ENCODE measurements around the gene LRRC74A.

LRRC74A gene

DNA sequence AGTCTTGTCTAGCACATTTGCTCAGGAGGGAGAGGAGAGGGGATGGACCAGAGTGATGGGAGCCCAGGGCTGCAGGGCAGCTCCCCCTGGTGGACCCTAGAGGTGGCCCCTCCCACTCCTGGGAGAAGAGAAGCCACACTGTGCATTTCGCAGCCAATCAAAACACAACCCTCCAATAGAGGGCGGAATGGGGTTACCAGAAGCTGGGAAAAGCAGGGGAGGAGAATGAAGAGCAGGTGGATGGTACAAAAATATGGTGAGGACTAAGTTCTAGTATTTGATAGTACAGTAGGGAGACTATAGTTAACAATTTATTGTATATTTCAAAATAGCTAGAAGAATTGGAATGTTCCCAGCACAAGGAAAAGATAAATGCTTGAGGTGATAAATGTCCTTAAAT lies 41.3 kb upstream of the LRRC74A start:
- no peak overlapping the region for H3K4me3 Mint-ChIP-seq
- H3K4me1 Mint-ChIP-seq (ENCODE audit: low read depth): peaks cover 32% of the 10 kb centered on the region
- H3K27ac Mint-ChIP-seq: no peak overlapping the region
- no peaks in the 10 kb centered on the region for H3K27me3 Mint-ChIP-seq (ENCODE audit: low read depth)
- peaks cover 11% of the 10 kb centered on the region for H3K36me3 Mint-ChIP-seq (ENCODE audit: low read depth)
- DNase-seq (ENCODE audit: low spot score): peak; percentile 61
- H3K9me3 Mint-ChIP-seq: no peaks in the 10 kb centered on the region

DNA sequence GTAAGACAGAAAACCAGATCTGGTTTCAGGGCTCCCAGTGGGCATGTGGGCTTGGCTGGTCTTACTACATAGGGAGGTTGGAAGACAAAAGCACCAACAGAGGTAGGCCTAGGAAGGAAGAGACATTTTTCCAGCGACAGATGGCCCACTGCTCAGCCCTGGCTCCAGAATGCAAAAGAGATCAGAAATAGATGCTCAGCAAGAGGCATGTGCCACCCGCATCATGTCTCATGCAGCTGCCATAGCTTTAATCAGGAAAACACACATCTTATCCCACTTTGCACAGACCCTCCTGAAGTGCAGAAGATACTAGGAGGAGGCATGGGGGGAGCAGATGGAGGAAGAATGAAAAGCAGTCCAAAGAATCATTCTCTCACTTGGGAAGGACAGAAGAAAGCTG lies 39.6 kb upstream of the LRRC74A start:
- no peaks in the 10 kb centered on the region for H3K27me3 Mint-ChIP-seq (ENCODE audit: low read depth)
- H3K4me3 Mint-ChIP-seq: no peak overlapping the region
- no peaks in the 10 kb centered on the region for H3K9me3 Mint-ChIP-seq
- peaks cover 29% of the 10 kb centered on the region for H3K4me1 Mint-ChIP-seq (ENCODE audit: low read depth)
- peaks cover 6% of the 10 kb centered on the region for H3K36me3 Mint-ChIP-seq (ENCODE audit: low read depth)
- DNase-seq (ENCODE audit: low spot score): no peak
- no peak overlapping the region for H3K27ac Mint-ChIP-seq

DNA sequence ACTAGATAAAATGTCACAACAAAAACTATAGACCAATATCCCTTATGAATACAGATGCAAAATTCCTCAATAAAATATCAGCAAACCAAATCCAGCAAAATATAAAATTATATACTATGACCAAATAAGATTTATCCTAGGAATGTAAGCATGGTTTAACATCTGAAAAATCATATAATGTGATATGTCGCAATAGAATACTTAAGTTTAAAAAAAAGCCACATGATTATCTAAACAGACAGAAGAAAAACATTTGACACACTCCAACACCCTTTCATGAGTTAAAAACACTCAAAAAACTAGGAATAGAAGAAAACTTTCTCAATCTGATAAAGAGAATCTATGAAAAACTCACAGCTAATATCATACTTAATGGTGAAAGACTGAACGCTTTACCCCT lies 33.8 kb upstream of the LRRC74A start:
- Mint-ChIP-seq H3K4me1 (ENCODE audit: low read depth) (no peaks in the 10 kb centered on the region), H3K9me3 (no peaks in the 10 kb centered on the region), H3K36me3 (ENCODE audit: low read depth) (peaks cover 4% of the 10 kb centered on the region), H3K27ac (no peak overlapping the region), H3K4me3 (no peak overlapping the region), H3K27me3 (ENCODE audit: low read depth) (no peaks in the 10 kb centered on the region)
- DNase-seq (ENCODE audit: low spot score): no peak

- DNase-seq (ENCODE audit: low spot score): no peak
- Mint-ChIP-seq H3K4me1 (ENCODE audit: low read depth) (no peaks in the 10 kb centered on the region), H3K27ac (no peak overlapping the region), H3K4me3 (no peak overlapping the region), H3K9me3 (no peaks in the 10 kb centered on the region), H3K36me3 (ENCODE audit: low read depth) (peaks cover 7% of the 10 kb centered on the region), H3K27me3 (ENCODE audit: low read depth) (no peaks in the 10 kb centered on the region)
Observed at GRCh38 chr14:76793324-76793723, 32.9 kb upstream of the LRRC74A start.

DNA sequence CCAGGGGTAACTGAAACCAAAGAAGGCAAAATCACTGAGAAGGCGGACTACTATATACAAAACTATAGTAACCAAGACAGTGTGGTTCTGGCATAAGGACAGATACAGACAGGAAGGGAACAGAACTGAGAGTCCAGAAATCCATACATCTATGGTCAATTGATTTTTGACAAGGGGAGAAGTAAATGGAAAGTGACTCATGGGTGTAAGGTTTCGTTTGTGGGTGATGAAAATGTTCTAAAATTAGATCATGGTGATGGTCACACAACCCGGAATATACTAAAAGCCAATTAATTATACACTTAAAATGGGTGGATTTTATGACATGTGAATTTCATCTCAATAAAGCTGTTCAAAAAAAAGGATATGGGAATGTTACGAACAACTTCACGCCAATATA lies 32.3 kb upstream of the LRRC74A start:
- Mint-ChIP-seq H3K27me3 (ENCODE audit: low read depth) (no peaks in the 10 kb centered on the region), H3K36me3 (ENCODE audit: low read depth) (peaks cover 5% of the 10 kb centered on the region)

GRCh38 chr14:76806446-76806845 lies 19.8 kb upstream of the LRRC74A start:
- Mint-ChIP-seq H3K27ac (no peak overlapping the region), H3K36me3 (ENCODE audit: low read depth) (peaks cover 18% of the 10 kb centered on the region), H3K27me3 (ENCODE audit: low read depth) (no peaks in the 10 kb centered on the region), H3K4me1 (ENCODE audit: low read depth) (peaks cover 15% of the 10 kb centered on the region), H3K9me3 (no peaks in the 10 kb centered on the region), H3K4me3 (no peak overlapping the region)
- DNase-seq (ENCODE audit: low spot score): no peak

More for the DNA sequence above, 32.3 kb upstream of the LRRC74A start:
- H3K9me3 Mint-ChIP-seq: no peaks in the 10 kb centered on the region
- H3K4me1 Mint-ChIP-seq (ENCODE audit: low read depth): no peaks in the 10 kb centered on the region
- DNase-seq (ENCODE audit: low spot score): no peak
- no peak overlapping the region for H3K27ac Mint-ChIP-seq
- no peak overlapping the region for H3K4me3 Mint-ChIP-seq

DNA sequence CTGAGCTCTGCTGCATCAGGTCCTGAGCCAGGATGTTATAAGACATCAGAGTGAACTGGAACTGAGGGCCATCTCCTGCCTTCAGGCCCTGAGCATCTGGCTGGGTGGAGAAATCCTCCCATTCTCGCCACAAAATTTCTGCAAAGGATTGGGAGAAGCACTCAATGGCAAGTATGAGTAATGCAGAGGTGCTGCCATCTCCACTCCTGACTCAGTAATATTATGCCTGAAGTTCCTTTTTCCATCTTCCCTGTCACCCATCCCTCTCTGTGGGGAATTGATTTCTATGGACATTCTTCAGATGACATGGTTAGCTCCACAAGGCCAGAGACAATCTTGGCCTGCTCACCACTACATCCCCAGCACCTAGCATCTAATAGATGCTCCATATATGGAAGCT lies 18.2 kb upstream of the LRRC74A start:
- DNase-seq (ENCODE audit: low spot score): no peak
- Mint-ChIP-seq H3K27me3 (ENCODE audit: low read depth) (no peaks in the 10 kb centered on the region), H3K27ac (no peak overlapping the region), H3K9me3 (no peaks in the 10 kb centered on the region), H3K4me3 (no peak overlapping the region), H3K36me3 (ENCODE audit: low read depth) (peaks cover 8% of the 10 kb centered on the region), H3K4me1 (ENCODE audit: low read depth) (peaks cover 21% of the 10 kb centered on the region)

DNA sequence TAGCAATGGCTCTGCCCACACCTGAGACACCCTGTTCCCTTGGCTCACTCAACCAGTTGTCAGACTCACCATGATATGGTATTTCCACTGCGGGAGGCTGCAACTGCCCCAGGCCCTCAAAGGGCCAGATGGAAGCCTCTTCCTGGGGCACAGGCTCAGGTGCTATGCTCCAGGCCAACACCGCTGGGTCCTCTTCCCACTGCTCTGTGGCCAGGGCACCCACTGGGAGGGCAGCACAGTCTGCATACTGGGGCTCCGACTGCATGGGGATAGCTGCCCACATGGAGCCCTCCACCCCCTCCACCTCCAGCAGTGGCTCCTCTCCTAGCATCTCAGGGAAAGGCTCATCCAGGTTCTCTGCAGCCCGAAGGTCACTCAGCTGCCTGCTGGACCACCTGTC lies 17.2 kb upstream of the LRRC74A start:
- Mint-ChIP-seq H3K27me3 (ENCODE audit: low read depth) (no peaks in the 10 kb centered on the region), H3K27ac (no peak overlapping the region), H3K36me3 (ENCODE audit: low read depth) (peaks cover 6% of the 10 kb centered on the region), H3K4me3 (no peak overlapping the region), H3K4me1 (ENCODE audit: low read depth) (peaks cover 21% of the 10 kb centered on the region), H3K9me3 (no peaks in the 10 kb centered on the region)
- no peak for DNase-seq (ENCODE audit: low spot score)

- Mint-ChIP-seq H3K4me3 (peak overlapping the region; percentile 95), H3K36me3 (ENCODE audit: low read depth) (peaks cover 5% of the 10 kb centered on the region), H3K27me3 (ENCODE audit: low read depth) (no peaks in the 10 kb centered on the region), H3K4me1 (ENCODE audit: low read depth) (peaks cover 21% of the 10 kb centered on the region), H3K27ac (peak overlapping the region; percentile 39), H3K9me3 (no peaks in the 10 kb centered on the region)
- no peak for DNase-seq (ENCODE audit: low spot score)
Observed at GRCh38 chr14:76810525-76810924, 15.7 kb upstream of the LRRC74A start.

- Mint-ChIP-seq H3K4me1 (ENCODE audit: low read depth) (peaks cover 21% of the 10 kb centered on the region), H3K27ac (peak overlapping the region; percentile 68)
Observed at GRCh38 chr14:76810953-76811400, 15.2 kb upstream of the LRRC74A start.

GRCh38 chr14:76811561-76811960 lies 14.6 kb upstream of the LRRC74A start:
- H3K9me3 Mint-ChIP-seq: no peaks in the 10 kb centered on the region
- H3K36me3 Mint-ChIP-seq (ENCODE audit: low read depth): peaks cover 5% of the 10 kb centered on the region
- H3K4me3 Mint-ChIP-seq: peak overlapping the region; percentile 95
- peaks cover 21% of the 10 kb centered on the region for H3K4me1 Mint-ChIP-seq (ENCODE audit: low read depth)
- H3K27ac Mint-ChIP-seq: peak overlapping the region; percentile 68
- no peaks in the 10 kb centered on the region for H3K27me3 Mint-ChIP-seq (ENCODE audit: low read depth)
- no peak for DNase-seq (ENCODE audit: low spot score)

More at GRCh38 chr14:76810953-76811400, 15.2 kb upstream of the LRRC74A start:
- H3K27me3 Mint-ChIP-seq (ENCODE audit: low read depth): no peaks in the 10 kb centered on the region
- H3K9me3 Mint-ChIP-seq: no peaks in the 10 kb centered on the region
- H3K36me3 Mint-ChIP-seq (ENCODE audit: low read depth): peaks cover 5% of the 10 kb centered on the region
- H3K4me3 Mint-ChIP-seq: peak overlapping the region; percentile 95
- no peak for DNase-seq (ENCODE audit: low spot score)

DNA sequence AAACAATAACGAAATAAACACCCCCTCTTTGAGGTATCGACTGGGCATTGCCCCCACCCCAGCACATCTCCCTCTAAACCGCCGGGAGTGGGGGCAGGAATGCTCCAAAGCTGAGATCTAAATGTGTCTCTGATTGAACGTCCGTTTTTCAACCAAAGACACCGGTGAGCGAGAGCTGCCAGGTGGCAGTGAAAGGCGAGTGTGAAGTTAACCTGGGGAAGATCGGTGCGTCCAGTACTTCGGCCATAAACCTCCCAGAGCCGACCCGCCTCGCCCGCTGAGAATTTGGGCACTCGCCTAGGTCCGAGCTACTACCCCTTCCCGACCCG lies 14.2 kb upstream of the LRRC74A start:
- peak overlapping the region; percentile 85 for H3K27ac Mint-ChIP-seq
- peaks cover 21% of the 10 kb centered on the region for H3K4me1 Mint-ChIP-seq (ENCODE audit: low read depth)
- H3K9me3 Mint-ChIP-seq: no peaks in the 10 kb centered on the region
- H3K36me3 Mint-ChIP-seq (ENCODE audit: low read depth): peaks cover 5% of the 10 kb centered on the region
- no peaks in the 10 kb centered on the region for H3K27me3 Mint-ChIP-seq (ENCODE audit: low read depth)
- peak overlapping the region; percentile 95 for H3K4me3 Mint-ChIP-seq
- no peak for DNase-seq (ENCODE audit: low spot score)

GRCh38 chr14:76812422-76813383 lies 13.5 kb upstream of the LRRC74A start, which contains the start of gene ANGEL1:
Gene ANGEL1, minus strand, starts transcription at chr14:76812882. Its CDS starts 55 bp downstream, at chr14:76812827.
- Mint-ChIP-seq H3K4me3 (peak within 1 kb of the TSS; percentile 95), H3K9me3 (no peaks in the 10 kb centered on the region), H3K36me3 (ENCODE audit: low read depth) (peaks cover 5% of the 10 kb centered on the region), H3K4me1 (ENCODE audit: low read depth) (peaks cover 21% of the 10 kb centered on the region), H3K27ac (peak within 1 kb of the TSS; percentile 85), H3K27me3 (ENCODE audit: low read depth) (no peaks in the 10 kb centered on the region)
- peak; percentile 96 for DNase-seq (ENCODE audit: low spot score)

DNA sequence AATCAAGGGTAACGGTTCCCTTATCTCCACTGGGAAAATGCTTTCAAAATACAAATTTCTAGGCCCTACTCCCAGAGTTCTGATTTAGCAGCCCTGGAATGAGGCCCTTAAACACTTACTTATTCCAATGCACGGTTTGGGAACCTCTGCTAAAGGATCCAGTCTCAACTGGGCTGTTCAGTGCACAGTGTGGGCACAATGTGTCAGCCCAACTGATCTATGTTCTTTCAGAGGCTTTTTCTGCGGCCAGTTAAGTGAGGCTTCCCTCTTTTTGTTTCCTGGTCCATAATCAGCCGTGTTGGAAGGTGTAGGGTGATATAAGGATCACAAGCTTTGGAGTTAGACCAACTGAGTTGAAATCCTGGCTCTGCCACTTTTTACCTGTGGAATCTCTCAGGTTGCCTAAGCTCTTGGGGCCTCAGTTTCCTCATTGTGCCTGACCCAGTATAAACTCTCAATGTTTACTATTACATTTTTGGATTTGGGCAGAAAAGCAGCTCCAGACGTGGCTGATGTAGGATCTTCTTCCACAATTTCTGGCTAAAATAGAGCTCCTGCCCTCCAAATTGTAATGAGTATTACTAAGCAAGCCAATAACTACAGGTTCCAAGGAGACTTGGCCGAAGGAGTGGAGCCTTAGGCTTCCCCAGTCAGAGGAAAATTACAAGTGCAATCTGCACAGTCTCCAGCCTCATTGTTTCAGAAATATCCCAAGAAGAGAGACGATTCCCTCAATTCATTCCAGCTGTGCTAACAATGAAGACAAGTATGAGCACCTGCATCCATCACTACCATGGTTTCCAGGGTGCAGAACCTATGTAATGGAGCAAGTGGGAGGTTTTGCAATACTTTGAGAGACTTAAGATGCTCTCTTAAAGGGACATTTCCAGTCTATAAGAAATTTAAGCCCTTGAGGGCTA lies 11.2 kb upstream of the LRRC74A start:
- Mint-ChIP-seq H3K4me3 (no peak overlapping the region), H3K27me3 (ENCODE audit: low read depth) (peaks cover 3% of the 10 kb centered on the region), H3K9me3 (no peaks in the 10 kb centered on the region), H3K36me3 (ENCODE audit: low read depth) (no peaks in the 10 kb centered on the region), H3K4me1 (ENCODE audit: low read depth) (peaks cover 21% of the 10 kb centered on the region), H3K27ac (no peak overlapping the region)
- no peak for DNase-seq (ENCODE audit: low spot score)
